GM21619 (cell line): ENCODE data around the gene MT1E.

Source experiments
- ATAC-seq: cut with Tn5 transposase; IDR thresholded peaks from one replicate; pipeline ENCODE4 v1.9.1; 2021; ENCODE audit not compliant: unreplicated experiment

Gene MT1E

GRCh38 chr16:56623637-56624036 lies 1.9 kb upstream of the MT1E start:
- ATAC-seq, result no peak

- ATAC-seq, result no peak
These were observed 518 bp downstream of the MT1E start for GRCh38 chr16:56625943-56626654.

GRCh38 chr16:56626685-56627084 lies 1.1 kb downstream of the MT1E start:
- no peak for ATAC-seq

GRCh38 chr16:56628486-56629350 lies 3.1 kb downstream of the MT1E start:
- no peak for ATAC-seq

GRCh38 chr16:56629531-56629930 lies 4.0 kb downstream of the MT1E start:
- no peak for ATAC-seq

- ATAC-seq, result peak; percentile 80
These were observed 4.6 kb downstream of the MT1E start for GRCh38 chr16:56630134-56630533.

- no peak for ATAC-seq
These were observed 5.6 kb downstream of the MT1E start for GRCh38 chr16:56631197-56631596.

GRCh38 chr16:56631832-56632155 lies 6.2 kb downstream of the MT1E start:
- ATAC-seq, result no peak

GRCh38 chr16:56632156-56632847 lies 6.7 kb downstream of the MT1E start, which contains the start of gene MT1M:
TSS of gene MT1M (plus strand) at chr16:56632659. CDS start at chr16:56632732, 73 bp downstream.
- no peak for ATAC-seq

GRCh38 chr16:56632848-56633365 lies 7.3 kb downstream of the MT1E start:
- ATAC-seq, result no peak

- ATAC-seq, result no peak
These were observed 8.0 kb downstream of the MT1E start for GRCh38 chr16:56633535-56633934.

GRCh38 chr16:56634715-56635440 lies 9.3 kb downstream of the MT1E start:
- no peak for ATAC-seq

- ATAC-seq, result no peak
These were observed 9.9 kb downstream of the MT1E start for GRCh38 chr16:56635441-56635967.

- no peak for ATAC-seq
These were observed 11.2 kb downstream of the MT1E start for GRCh38 chr16:56636616-56637413.

GRCh38 chr16:56637814-56638750 lies 12.5 kb downstream of the MT1E start, which contains the start of gene MT1A:
TSS of gene MT1A (plus strand) at chr16:56638666. CDS start at chr16:56638739, 73 bp downstream.
- no peak for ATAC-seq

GRCh38 chr16:56639045-56639444 lies 13.5 kb downstream of the MT1E start:
- no peak for ATAC-seq

- ATAC-seq, result no peak
These were observed 14.5 kb downstream of the MT1E start for GRCh38 chr16:56640076-56640475.

- ATAC-seq, result no peak
These were observed 15.6 kb downstream of the MT1E start for GRCh38 chr16:56641166-56641565.
